Stimulated activated CD8-positive, alpha-beta memory T cell treated with anti-CD3 and anti-CD28 coated beads, Interleukin-4, amount 100 ng/mL, for 4 hours (primary cell): ENCODE results near the gene CDC45.

Source experiments
- DNase-seq, 2 donors: peaks; one replicate each; pipeline ENCODE4 v3.0.0-alpha.2; 2020; ENCODE audit warnings: low read depth in 2 of 2, low spot score in 1 of 2

The CDC45 gene

GRCh38 chr22:19494676-19495173 lies 15.0 kb downstream of the CDC45 start:
- DNase-seq: no peak

- DNase-seq: no peak
Measured at GRCh38 chr22:19495562-19496323, 16.0 kb downstream of the CDC45 start.

- DNase-seq: no peak
Measured at GRCh38 chr22:19496324-19496630, 16.6 kb downstream of the CDC45 start.

- no peak for DNase-seq
Measured at GRCh38 chr22:19497245-19497644, 17.5 kb downstream of the CDC45 start.

GRCh38 chr22:19498154-19498865 lies 18.6 kb downstream of the CDC45 start:
- no peak for DNase-seq

GRCh38 chr22:19498866-19499190 lies 19.1 kb downstream of the CDC45 start:
- DNase-seq: no peak

- no peak for DNase-seq
Measured at GRCh38 chr22:19499236-19499879, 19.6 kb downstream of the CDC45 start.

- DNase-seq: no peak
Measured at GRCh38 chr22:19499880-19500242, 20.1 kb downstream of the CDC45 start.

- DNase-seq: no peak
Measured at GRCh38 chr22:19501897-19502447, 22.3 kb downstream of the CDC45 start.

GRCh38 chr22:19503367-19503766 lies 23.6 kb downstream of the CDC45 start:
- no peak for DNase-seq

GRCh38 chr22:19503869-19504268 lies 24.1 kb downstream of the CDC45 start:
- DNase-seq: no peak

- no peak for DNase-seq
Measured at GRCh38 chr22:19504900-19505734, 25.4 kb downstream of the CDC45 start.

- no peak for DNase-seq
Measured at GRCh38 chr22:19505735-19506126, 26.0 kb downstream of the CDC45 start.

- DNase-seq: no peak
Measured at GRCh38 chr22:19506212-19506611, 26.5 kb downstream of the CDC45 start.

- DNase-seq: no peak
Measured at GRCh38 chr22:19507534-19507861, 27.8 kb downstream of the CDC45 start.

GRCh38 chr22:19508024-19508776 lies 28.5 kb downstream of the CDC45 start:
- DNase-seq: no peak

GRCh38 chr22:19509191-19509590 lies 29.5 kb downstream of the CDC45 start:
- DNase-seq: no peak

GRCh38 chr22:19509923-19510322 lies 30.2 kb downstream of the CDC45 start:
- DNase-seq: no peak

- no peak for DNase-seq
Measured at GRCh38 chr22:19510919-19511341, 31.2 kb downstream of the CDC45 start.

- no peak for DNase-seq
Measured at GRCh38 chr22:19513823-19514222, 34.1 kb downstream of the CDC45 start.
